ENCODE data around the gene GAL3ST2.
"Not testable (repeated sequence)": the region's sequence is repeated elsewhere in the genome, so short reads cannot be mapped to it uniquely, and the experiment has no call there.

GAL3ST2 gene

GRCh38 chr2:241823531-241824437 lies 47.2 kb downstream of the GAL3ST2 start:
- intact Hi-C loops (cut with DNase I), result not testable (repeated sequence)
- DNase-seq, result peak in 3 of 42 donors; percentile 4 to 29 (median 13)

GRCh38 chr2:241827394-241827793 lies 50.8 kb downstream of the GAL3ST2 start:
- intact Hi-C loops (cut with DNase I), result no loop called here
- DNase-seq, result no peak

GRCh38 chr2:241833101-241833663 lies 56.6 kb downstream of the GAL3ST2 start:
- DNase-seq, result peak in 6 of 42 donors; percentile 0 to 38 (median 5)
- intact Hi-C loops (cut with DNase I), result no loop called here

- peak in 8 of 42 donors; percentile 1 to 24 (median 6) for DNase-seq
- intact Hi-C loops (cut with DNase I), result not testable (repeated sequence)
These were observed 57.3 kb downstream of the GAL3ST2 start for GRCh38 chr2:241833756-241834526.

- intact Hi-C loops (cut with DNase I), result no loop called here
- DNase-seq, result peak in 5 of 42 donors; percentile 1 to 27 (median 12)
These were observed 58.0 kb downstream of the GAL3ST2 start for GRCh38 chr2:241834527-241835210.

DNA sequence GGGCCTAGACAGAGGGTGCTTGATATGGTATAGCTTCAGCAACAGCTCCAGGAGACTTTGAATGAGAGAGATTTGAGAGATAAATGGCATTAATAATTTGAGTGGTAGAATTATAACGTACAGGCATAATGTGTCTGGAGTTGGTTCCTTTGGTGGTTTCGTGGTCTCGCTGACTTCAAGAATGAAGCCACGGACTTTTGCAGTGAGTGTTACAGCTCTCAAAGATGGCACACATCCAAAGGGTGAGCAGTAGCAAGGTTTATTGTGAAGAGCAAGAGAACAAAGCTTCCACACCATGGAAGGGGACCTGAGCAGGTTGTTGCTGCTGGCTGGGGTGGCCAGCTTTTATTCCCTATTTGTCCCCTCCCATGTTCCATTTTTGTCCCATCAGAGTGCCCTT lies 59.0 kb downstream of the GAL3ST2 start:
- intact Hi-C loops (cut with DNase I), result no loop called here
- no peak for DNase-seq

- intact Hi-C loops (cut with DNase I), result no loop called here
These were observed 59.7 kb downstream of the GAL3ST2 start for GRCh38 chr2:241836292-241836691.

DNA sequence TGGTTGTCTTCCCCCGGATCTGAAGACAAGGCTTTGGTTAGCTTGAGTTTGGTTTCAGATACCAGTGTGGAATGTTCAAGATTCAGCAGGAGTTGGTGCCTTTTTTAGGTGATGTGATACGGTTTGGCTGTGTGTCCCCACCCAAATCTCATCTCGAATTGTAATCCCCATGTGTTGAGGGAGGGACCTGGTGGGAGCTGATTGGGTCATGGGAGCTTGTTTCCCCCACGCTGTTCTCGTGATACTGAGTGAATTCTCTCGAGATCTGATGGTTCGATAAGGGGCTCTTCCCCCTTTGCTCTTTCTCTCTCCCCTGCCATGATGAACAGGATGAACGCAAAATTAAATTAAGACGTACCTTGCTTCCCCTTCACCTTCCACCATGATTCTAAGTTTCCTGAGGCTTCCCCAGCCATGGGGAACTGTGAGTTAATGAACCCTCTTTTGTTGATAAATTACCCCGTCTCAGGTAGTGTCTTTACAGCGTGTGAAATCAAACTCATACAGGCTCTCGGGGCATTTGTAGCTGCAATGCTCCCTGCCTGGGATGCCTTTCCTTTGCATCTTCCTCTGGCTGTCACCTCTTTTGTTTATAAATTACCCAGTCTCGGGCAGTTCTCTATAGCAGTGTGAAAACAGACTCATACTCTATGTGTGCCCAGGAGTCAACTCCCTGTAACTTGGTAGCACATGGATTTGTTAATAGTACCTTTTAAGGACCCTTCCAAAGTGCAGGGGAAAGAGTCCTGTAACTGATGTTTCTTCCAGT lies 60.8 kb downstream of the GAL3ST2 start:
- DNase-seq, result peak in 3 of 42 donors; percentile 0 to 8 (median 3)
- intact Hi-C loops (cut with DNase I), result no loop called here

More at GRCh38 chr2:241836292-241836691, 59.7 kb downstream of the GAL3ST2 start:
- peak in 2 of 42 donors; percentile 1 to 5 for DNase-seq

GRCh38 chr2:241841181-241842066 lies 64.8 kb downstream of the GAL3ST2 start:
- intact Hi-C loops (cut with DNase I), result no loop called here
- DNase-seq, result peak in 3 of 42 donors; percentile 14 to 24 (median 19)

DNA sequence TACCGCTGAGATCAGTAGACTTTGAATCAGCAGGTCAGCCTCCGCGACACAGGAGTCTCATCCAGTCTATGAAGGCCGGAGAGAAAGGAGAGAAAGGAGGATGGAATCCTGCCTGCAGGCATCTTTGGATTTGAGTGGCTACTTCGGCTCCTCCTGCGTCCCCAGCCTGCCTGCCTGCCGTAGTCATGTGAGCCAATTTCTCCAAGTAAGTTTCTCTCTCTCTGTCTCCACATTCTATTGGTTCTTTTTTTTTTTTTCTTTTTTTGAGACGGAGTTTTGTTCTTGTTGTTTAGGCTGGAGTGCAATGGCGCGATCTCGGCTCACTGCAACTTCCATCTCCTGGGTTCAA lies 65.4 kb downstream of the GAL3ST2 start:
- DNase-seq, result peak in 3 of 42 donors; percentile 9 to 26 (median 17)
- intact Hi-C loops (cut with DNase I), result no loop called here

DNA sequence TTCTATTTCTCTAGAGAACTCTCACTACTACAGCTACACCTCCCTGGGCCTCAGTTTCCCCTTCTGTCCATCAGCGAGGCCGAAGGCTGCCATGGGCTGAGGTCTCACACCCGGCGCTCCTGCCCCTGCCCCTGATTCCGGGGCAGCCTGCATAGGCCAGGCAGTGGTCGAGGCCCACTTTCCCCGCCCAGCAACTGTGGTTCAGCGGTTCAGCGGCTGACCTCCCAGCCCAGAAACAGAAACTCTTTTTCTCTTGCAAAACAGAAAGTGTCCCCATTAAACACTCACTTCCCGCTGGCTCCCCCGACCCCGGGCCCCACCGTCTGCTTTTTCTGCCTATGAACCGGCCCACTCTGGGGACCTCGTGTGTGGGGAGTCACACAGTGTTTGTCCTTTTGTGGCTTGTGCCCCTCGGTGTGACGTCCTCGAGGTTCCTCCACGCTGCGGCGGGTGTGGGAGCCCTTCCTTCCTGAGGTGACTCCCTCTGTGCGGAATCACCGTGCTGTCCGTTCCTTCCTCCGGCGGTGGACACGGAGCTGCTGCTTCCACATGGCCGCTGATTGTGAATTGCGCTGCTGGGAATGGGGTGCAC lies 66.1 kb downstream of the GAL3ST2 start:
- intact Hi-C loops (cut with DNase I), result no loop called here
- peak in 17 of 42 donors; percentile 16 to 63 (median 33) for DNase-seq

DNA sequence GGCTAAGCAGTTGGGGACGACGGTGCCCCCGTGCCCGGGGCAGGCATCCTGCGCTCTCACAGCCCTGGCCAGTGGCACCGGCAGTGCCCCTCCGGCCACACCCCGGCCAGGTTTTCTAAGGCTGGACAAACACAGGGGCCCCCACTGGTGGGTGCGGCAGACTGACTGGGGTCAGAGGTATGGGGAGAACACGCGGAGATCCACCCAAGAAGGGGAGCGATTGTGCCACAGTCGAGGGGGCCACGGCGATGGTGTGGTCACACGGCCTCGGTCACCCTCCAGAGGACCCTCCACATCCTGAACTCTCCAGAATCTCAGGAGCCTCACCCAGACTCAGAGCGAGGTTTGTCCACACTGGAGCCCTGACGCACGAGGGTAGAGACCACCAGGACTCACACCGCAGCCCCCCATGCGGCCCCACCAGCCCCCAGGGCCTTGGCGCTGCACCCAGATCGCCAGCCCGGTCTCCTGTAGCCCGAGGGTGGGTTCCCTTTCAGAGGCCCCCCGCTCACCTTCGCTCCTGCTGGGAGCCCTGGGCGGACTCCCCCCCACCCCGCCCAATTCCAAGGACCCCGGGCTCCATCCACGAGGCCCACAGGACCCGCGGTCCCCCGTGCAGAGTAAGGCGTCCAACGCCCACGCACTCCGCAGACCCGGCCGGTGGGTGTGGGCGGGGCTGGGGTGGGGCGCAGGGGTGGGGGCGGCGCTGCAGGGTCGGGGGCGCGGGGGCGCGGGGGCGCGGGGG lies 66.9 kb downstream of the GAL3ST2 start:
- intact Hi-C loops (cut with DNase I), result no loop called here
- peak in 1 of 42 donors; percentile 28 for DNase-seq

DNA sequence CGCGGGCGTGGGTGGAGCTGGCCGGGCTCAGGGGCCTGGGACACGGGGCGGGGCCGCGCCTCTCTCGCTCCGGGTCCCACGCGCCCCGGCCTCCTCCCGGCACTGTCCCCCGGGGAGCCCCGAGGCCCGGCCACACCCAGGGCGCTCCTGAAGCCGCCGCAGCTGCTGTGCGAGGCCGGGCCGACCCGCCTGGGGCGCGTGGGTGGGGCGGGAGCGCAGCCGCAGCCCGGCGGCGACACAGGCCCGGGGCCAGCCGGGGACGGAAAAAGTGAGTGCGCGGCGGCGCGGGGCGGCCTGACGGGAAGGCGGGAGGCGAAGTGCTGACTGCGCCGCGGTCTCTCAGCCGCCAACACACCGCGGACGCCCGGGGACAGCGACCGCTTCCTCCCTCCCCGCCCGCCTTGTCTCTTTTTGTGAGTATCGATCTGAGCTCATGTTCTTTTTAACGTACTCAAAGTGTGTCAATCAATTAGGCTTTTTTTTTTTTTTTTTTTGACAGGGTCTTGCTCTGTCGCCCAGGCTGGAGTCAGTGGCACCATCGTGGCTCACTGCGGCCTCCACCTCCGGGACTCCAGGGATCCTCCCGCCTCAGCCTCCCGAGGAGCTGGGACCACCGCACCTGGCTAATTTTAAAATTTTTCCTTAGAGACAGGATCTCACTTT lies 67.6 kb downstream of the GAL3ST2 start:
- DNase-seq, result peak in 28 of 42 donors; percentile 25 to 75 (median 48)
- intact Hi-C loops (cut with DNase I), result no loop called here

- intact Hi-C loops (cut with DNase I), result no loop called here
These were observed 68.4 kb downstream of the GAL3ST2 start for GRCh38 chr2:241844831-241845578.

DNA sequence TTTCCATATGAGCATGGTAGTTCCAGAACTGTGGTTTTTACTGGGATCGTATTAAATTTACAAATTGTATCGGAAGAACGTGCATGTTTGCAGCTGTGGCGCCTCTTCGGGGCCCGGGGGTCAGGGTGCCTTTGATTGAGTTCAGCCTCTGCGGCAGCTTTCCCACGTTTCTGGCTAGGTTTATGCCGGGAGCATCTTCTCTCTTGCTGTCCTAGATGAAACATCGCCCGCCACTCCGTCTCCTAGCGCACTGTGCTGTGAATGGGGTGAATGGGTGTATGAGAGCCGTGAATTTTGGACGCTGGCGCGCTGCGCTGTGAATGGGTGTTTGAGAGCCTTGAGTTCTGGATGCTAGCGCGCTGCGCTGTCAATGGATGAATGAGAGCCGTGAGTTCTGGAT lies 69.8 kb downstream of the GAL3ST2 start:
- intact Hi-C loops (cut with DNase I), result no loop called here
- no peak for DNase-seq

More at GRCh38 chr2:241844831-241845578, 68.4 kb downstream of the GAL3ST2 start:
- DNase-seq, result peak in 1 of 42 donors; percentile 11
